T47D (cell line): ENCODE results near the gene NDC80.
"Not testable (repeated sequence)": the region's sequence is repeated elsewhere in the genome, so short reads cannot be mapped to it uniquely, and the experiment has no call there.

Source experiments
- DNase-seq, 2 experiments: peaks; one replicate each; pipeline versions ENCODE4 v3.0.0 to v3.0.0-alpha.2; 2011 to 2012; ENCODE audit warnings: low read depth in 1 of 2, low spot score in 1 of 2
- JUND ChIP-seq: IDR thresholded peaks from 2 replicates; pipeline ENCODE4 v1.6.1; 2012; ENCODE audit warnings: low read depth
- in situ Hi-C: cut with HindIII; loops from 2 replicates; pipeline ENCODE4 v1.10.0; 2016; ENCODE audit warnings: low sequenced_read_pairs, low pct_unique_long_range_greater_than_20kb

NDC80 gene

DNA sequence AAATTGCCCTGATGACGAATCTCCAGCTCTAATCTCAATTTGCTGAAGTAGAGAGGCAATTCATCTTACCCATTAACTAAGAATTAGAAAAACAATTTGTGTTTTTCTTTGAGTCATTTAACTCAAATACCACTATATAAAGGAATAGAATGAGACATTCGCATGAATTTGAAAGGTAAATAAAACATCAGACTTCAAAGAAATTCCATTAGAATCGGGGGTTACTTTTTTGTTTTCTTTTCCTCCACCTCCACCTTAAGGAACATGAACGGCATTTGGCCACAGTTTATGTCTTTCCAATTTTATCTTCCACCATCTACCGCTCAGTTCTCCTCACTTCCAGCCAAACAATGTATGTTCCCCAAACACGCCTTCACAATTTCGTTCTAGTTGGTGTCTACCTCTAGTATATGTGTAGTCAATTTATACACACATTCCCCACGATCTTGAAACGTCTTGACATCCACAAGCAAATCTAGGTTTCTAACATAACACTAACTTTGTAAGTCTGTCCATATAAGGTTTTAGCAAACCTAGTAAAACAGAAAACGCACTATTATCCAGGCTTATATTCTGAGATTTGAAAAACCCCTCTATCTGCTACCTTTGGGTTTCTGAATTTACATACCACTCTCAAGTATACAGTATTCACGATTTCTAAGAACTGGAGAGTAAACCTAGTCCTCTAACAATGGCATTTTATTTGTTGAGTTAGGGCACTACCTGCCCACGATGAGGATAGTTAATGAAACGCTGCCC is 83.0 kb downstream of the NDC80 start:
- in situ Hi-C loops = no loop called here
- DNase-seq = peak in 1 of 2 experiments; percentile 20
- no peak for TF ChIP-seq JUND

DNA sequence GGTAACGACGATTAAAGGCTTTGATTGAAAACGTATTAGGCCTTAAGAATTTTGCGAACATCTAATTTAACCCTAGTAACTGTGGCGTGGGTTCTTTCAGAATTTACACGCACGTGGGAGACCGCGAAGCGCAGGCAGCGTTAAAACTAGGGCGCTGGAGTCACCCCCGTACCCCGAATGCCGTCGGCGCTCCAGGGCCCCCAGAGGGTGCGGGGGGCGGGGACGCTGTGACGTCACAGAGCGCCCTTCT is 83.5 kb downstream of the NDC80 start:
- TF ChIP-seq JUND = no peak
- DNase-seq = no peak
- in situ Hi-C loops = no loop called here

DNA sequence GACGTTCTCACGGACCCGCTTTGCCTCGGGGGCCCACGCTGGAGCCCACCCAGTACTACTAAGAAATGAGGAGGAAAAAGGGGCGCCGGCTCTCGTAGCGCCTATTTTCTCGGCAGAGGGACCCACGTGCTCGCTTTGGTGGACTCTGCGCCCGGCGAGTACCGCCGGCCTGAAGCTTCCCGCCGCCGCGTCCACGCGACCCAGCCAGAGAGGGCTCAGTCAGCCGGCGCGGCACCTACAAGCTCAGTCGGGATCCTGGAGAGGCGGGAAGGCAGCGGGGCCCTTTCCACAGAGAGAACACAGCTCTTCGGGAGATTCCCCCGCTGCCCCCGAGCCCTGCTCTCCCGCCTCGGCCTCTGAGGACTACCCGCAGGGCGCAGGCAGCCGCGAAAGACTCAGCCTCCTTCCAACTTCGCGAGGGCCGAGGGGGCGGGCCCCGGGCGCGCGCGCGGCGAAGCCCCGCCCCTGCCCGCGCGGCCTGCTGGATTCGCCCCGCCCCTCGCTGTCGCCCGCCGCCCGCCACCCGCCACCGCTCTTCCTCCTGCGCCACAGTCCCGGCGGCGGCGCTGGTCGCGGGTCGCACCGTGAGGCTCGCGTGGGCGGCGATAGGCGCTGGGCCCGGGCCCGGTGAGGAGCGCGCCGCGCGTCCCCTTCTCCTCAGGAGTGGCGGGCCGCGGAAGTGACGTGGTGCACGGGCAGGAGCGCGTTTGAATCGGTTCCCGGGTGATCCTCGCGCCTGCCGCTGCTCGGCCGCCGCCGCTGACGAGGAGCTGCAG is 84.0 kb downstream of the NDC80 start, which contains the start of gene SMCHD1:
Gene SMCHD1, plus strand, starts transcription at position 549 of the 776 bp plus-strand sequence. CDS start 350 bp downstream, outside the sequence.
- no peak for TF ChIP-seq JUND
- peak; percentile 33 to 80 for DNase-seq
- in situ Hi-C loops = no loop called here

DNA sequence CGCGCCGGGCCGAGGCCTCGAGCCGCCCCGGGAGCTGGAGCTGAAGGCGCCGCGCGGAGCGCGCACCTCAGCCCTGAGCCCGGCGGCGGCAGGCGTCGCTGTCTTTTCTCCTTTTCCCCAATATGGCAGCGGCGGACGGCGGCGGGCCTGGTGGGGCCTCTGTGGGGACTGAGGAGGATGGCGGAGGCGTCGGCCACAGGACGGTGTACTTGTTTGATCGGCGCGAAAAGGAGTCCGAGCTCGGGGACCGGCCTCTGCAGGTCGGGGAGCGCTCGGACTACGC is 84.5 kb downstream of the NDC80 start:
- DNase-seq = peak in 1 of 2 experiments; percentile 34
- in situ Hi-C loops = no loop called here
- no peak for TF ChIP-seq JUND

DNA sequence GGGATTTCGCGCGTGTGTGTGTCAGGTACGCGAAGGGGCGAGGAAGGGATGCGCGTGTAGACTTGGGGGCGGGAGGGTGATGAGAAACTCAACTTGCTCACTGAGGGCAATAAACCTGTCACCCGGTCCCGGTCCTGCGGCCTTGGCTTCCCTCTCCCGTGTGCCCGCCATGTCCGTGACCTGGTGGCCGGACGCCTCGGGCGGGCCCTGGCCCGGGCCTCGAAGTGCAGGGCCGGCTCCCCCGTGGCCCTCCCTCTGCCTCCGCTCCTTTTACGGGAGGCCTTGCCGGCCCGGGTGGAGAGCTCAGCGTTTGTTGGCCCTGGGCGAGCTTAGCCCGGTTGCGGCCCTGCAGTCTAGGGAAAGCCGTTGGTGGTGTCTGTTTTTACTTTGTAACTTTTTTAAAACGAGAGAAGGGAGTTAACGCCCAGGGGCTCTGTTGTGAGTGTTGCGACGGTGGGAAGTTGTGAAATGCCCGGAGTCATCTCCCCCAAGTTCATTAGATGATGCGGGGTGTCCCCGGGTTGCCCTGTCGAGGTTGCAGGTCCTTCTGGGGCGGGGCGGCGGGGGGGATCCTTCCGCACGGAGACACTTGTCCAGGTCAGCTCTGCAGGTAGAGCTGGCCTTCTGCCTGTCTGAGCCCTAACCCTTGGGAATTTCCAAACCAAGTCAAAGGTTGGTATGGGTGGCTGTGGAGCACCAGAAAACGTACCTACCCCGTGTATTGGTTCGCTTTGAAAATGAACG is 85.1 kb downstream of the NDC80 start:
- no peak for TF ChIP-seq JUND
- in situ Hi-C loops = no loop called here
- DNase-seq = peak; percentile 11 to 35

DNA sequence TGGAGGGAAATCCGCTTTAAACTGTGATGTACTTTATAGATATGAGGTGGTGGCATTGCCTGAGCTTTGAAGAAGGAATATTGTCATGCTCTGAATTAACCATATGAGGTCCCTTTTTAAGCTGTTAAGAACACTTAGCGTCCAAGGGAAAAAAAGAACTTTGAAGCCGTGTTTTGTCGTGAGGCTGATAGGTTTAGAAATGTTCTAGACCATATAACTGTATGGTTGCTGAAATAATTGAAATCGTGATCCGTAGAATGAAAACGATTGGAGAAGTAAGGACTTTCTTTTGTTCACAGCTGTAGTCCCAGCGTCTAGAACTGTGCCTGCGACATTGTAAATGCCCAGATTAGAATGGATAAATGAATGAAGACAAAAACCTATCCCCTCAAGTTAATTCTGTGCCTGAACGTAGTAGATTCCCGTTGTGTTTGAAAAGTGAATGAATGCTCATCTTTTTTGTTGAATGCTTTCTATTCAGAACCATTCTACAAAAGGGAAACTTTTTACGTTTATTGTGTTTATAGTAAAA is 85.7 kb downstream of the NDC80 start:
- no peak for TF ChIP-seq JUND
- in situ Hi-C loops = no loop called here
- DNase-seq = no peak

DNA sequence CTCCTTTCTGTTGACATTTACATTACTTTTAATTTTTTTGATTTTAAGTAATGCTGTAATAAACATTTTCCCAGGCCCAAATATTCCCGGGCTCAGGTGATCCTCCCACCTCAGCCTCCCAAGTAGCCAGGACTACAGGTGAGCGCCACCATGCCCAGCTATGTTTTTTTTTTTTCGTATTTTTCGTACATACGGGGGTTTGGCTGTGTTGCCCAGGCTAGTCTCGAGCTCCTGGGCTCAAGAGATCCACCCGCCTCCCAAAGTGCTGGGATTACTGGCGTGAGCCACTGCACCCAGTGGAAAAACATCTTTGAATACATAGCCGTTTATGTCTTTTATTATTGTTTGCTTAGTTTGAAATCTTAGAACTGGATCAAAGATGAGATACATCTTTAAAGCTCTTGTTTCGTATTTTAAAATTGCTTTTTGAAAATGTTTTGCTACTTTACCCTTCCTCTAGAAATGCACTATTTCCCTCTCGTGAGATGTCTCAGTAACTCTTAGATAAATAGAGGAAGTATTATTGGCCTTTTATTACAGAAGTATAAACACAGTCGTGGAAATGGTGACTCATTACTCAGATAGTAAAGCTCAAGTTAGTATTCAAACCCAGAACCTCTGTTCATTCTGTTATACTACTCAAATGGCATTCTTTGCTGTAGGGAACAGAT is 86.6 kb downstream of the NDC80 start:
- no peak; the same call in 1 of the 2 replicates for TF ChIP-seq JUND
- in situ Hi-C loops = no loop called here
- DNase-seq = no peak

DNA sequence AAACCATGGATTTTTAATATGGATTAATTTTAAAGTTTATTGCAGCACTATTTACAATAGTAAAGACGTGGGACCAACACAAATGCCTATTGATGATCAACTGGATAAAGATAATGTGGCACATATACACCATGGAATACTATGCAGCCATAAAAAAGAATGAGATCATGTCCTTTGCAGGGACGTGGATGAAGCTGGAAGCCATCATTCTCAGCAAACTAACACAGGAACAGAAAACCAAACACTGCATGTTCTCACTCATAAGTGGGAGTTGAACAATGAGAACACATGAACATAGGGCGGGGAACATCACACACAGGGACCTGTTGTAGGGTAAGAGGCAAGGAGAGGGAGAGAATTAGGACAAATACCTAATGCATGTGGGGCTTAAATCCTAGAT is 89.5 kb downstream of the NDC80 start:
- DNase-seq, in situ Hi-C loops: not testable (repeated sequence)

DNA sequence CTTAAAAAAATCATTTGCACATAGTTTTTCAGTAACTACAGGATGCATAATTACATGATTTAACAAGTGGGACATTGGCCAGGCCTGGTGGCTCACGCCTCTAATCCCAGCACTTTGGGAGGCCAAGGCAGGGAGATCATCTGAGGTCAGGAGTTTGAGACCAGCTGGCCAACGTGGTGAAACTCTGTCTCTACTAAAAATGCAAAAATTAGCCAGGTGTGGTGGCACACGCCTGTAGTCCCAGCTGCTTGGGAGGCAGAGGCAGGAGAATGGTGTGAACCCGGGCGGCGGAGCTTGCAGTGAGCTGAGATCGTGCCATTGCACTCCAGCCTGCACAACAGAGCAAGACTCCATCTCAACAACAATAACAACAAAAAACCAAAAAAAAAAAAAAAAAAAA is 90.9 kb downstream of the NDC80 start:
- in situ Hi-C loops = not testable (repeated sequence)

DNA sequence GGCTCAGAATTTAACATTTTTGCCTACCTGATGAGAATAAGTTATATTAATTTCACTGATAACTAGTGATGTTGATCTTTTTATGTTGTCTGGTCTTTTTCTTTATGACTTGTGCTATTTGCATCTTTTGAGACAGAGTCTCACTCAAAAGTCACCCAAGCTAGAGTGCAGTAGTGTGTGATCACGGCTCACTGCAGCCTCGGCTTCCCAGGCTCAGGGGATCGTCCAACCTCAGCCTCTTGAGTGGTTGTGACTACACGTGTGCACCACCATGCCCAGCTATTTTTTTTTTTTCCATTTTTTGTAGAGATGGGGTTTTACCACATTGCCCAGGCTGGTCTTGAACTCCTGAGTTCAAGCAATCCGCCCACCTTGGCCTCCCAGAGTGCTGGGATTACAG is 91.6 kb downstream of the NDC80 start:
- in situ Hi-C loops = no loop called here
- no peak for DNase-seq
- TF ChIP-seq JUND = no peak

More for the DNA sequence above, 90.9 kb downstream of the NDC80 start:
- not testable (repeated sequence) for DNase-seq
